Myocyte (in vitro differentiated cells): ENCODE measurements around the gene LAIR1. TPM values are rescaled to one million over a fixed set of nuclear protein-coding genes. Genes with fewer than 3 reads are reported as not detected.
"Not testable (repeated sequence)": the region's sequence is repeated elsewhere in the genome, so short reads cannot be mapped to it uniquely, and the experiment has no call there.

Source experiments
- DNase-seq: peaks from one replicate; pipeline ENCODE4 v3.0.0-alpha.2; 2012; ENCODE audit warnings: low read depth
- polyA plus RNA-seq: library from polyadenylated mRNA; unstranded; fragments of >200 nt; gene quantifications from one replicate; pipeline ENCODE4 v1.2.1, GENCODE V29; 2012; ENCODE audit warnings: missing spikeins
- total RNA-seq: library from RNA; depleted of rRNA; stranded (reverse); fragments of >200 nt; gene quantifications from 2 replicates; pipeline ENCODE4 v1.2.3, GENCODE V29; 2014

LAIR1 gene, protein sequence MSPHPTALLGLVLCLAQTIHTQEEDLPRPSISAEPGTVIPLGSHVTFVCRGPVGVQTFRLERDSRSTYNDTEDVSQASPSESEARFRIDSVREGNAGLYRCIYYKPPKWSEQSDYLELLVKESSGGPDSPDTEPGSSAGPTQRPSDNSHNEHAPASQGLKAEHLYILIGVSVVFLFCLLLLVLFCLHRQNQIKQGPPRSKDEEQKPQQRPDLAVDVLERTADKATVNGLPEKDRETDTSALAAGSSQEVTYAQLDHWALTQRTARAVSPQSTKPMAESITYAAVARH
- total RNA-seq: not detected in 2 replicates
- not detected for polyA plus RNA-seq

DNA sequence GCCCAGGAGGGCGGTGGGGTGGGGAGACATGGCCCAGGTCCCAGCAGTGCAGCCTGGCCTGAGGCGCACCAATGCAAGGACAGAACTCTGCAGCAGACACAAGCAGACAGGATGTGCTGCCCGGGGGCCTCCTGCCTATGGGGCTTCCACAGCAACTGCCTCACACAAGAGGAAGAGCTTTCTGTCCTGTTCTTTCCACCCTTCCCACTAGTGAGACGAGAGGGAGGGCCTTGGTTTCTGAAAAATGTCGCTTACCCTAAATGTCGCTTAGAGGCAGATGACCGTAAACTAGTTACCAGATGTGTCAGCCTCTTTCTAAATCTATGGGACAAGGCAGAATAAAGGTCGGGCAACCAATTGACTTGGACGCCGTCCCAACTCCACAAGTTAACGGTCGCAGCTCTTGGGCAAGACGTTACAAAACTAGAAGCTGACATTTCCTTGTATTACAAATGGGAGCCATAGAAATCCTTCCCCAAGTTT lies at the start of gene LAIR1:
TSS of gene LAIR1 (minus strand) at position 157 of the 483 bp plus-strand sequence. CDS start at position 30, 127 bp downstream.
- DNase-seq: no peak

DNA sequence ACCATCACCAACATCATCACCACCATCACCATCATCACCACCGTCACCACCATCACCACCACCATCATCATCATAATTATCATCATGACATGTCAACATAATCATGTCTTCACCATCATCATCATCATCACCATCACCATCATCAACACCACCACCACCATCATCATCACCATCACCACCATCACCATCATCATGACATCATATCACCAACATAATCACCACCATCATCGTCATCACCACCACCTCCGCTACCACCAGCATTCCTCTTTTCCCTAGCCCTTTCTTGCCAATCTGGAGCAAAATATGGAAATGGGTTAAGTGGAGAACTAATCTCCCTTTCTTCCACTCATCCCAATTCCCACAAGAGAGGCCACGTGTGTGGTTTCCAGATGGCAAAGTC lies 49.4 kb upstream of the LAIR1 start:
- DNase-seq: no peak

DNA sequence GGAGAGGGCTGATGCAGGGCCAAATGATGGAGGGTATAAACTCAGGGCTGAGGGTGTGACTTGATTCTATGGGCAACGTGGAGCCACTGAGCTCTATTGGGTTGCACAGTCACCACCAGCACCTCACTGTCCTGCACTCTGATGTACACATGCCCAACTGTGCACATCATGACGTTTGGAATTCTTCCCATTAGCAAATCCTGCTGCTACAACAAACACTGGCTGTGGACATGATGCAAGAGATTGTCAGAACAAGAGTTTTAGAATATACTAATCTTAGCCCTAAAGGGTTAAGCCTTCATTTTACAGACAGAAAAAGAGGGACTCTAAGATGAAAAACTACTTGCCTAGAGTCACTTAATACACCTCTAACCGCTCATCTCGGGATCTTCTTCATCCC lies 48.1 kb upstream of the LAIR1 start:
- DNase-seq: no peak

DNA sequence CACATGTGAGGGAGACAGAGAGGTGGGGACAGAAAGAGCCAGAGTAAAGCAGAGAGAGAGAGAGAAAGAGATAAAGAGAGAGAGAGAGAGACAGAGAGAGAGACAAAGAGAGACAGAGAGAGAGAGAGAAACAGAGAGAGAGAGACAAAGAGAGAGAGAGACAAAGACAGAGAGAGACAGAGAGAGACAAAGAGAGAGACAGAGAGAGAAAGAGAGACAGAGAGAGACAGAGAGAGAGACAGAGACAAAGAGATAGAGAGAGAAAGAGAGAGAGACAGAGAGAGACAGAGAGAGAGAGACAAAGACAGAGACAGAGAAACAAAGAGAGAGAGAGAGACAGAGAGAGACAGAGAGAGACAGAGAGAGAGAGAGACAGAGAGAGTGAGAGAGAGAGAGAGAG lies 46.3 kb upstream of the LAIR1 start:
- no peak for DNase-seq

DNA sequence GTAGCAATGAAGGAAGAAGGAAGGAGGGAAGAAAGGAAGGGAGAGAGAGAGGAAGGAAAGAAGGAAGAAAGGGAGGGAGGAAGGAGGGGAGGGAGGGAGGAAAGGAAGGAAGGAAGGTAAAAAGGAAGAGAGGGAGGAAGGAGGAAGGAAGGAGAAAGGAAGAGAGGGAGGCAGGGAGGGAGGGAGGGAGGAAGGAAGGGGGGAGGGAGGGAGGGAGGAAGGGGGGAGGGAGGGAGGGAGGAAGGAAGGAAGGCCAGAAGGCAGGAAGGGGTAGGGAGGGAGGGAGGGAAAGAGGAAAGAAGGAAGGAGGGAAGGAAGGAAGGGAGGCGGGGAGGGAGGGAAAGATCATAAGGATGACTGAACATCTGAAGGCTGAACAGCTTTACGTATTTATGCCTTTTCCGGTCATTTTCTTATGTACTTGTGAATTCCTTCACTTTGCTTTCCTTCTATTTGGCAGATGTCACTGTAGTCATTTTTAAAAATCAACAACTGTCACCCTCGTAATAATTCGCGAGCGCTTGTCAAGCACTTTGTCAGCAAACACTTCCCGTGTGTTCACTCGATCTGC lies 43.8 kb upstream of the LAIR1 start:
- DNase-seq: no peak

DNA sequence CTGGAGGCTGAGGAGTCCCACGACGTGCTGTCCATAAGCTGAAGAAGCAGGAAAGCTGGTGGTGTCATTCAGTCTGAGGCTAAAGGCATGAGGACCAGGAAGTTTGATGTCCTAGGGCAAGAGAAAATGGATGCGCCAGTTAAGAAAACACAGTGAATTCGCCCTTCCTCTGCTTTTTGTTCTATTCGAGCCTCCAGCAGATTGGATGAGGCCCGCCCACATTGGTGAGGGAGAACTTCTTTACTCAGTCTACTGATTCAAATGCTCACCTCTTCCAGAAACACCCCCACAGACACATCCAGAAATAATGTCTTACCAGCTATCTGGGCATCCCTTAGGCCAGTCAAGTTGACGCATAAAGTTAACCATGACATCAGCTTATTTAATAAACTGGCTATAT lies 43.0 kb upstream of the LAIR1 start:
- no peak for DNase-seq

DNA sequence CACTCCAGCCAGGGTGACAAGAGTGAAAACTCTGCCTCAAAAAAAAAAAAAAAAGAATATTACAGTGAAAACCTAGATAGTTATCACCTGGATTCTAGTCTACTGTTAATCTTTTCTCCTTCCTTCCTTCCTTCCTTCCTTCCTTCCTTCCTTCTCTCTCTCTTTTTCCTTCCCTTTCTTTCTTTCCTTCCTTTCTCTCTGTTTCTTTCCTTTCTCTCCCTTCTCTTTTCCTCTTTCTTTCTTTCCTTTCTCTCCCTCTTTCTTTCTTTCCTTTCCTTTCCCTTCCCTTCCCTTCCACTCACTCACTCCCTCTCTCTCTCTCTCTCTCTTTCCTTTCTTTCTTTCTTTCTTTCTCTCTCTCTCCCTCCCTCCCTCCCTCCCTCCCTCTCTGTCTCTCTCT lies 40.9 kb upstream of the LAIR1 start:
- DNase-seq: no peak

DNA sequence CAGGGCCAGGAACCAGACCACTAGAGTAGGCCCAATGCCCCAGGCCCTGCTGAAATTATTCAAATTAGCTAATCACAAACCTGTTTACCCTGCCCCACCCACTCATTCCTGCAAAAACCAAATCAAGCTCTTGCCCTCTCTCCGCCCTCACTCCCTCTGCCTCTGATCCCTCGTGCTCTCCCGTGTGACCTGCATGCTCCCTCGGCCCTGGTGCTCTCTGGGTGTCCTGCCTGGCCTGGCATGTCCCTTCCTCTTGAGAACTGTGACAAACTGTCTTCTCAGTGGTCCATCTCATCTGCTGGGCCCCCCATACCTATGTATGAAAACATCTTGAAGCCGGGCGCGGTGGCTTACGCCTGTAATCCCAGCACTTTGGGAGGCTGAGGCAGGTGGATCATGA lies 38.3 kb upstream of the LAIR1 start:
- no peak for DNase-seq

DNA sequence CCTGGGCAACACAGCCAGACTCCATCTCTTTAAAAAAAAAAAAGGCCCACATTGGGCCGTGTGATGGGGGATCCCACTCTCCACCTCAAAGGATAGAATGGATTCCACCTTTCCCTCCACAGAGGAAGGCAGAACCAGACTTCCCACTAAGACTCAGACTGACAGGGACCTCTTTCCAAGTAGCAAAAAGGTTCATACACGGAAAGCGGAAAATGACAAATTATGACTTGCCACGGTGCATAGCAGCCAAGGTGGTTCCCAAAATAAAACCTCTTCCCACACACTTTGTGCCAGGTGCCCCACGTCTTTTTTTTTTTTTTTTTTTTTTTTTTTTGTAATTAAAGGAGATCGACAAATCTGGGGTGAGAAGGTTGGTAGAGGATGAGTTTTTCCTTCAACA lies 36.2 kb upstream of the LAIR1 start:
- DNase-seq: no peak

DNA sequence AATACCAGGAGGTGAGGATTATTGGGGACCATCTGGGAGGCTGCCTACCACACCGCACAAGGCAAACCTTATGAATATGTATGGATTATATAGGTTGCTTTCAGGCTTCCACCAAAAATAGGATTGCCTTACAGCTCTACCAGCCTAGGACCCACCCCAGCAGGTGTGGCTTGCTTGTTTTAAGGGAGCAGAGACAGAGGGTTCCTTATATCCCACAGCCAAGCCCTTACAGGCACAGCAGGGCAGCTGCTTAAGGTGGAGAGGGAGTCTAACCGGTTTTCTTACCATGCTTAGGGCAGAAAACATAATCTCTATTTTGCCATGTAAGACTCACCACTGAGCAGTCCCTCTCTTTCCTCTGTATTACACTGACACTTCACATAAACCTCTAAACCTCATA lies 34.5 kb upstream of the LAIR1 start:
- DNase-seq: no peak

DNA sequence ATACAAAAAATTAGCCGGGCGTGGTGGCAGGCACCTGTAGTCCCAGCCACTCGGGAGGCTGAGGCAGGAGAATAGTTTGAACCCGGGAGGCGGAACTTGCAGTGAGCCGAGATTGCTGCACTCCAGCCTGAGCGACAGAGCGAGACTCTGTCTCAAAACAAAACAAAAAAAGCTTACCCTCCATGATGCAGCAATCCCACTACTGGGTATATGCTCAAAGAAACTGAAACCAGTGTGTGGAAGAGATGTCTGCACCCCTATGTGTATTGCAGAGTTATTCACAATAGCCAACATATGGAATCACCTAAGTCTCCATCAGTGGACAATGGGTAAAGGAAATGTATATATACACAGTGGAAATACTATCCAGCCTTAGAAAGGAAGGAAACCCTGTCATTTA lies 31.0 kb upstream of the LAIR1 start:
- no peak for DNase-seq

DNA sequence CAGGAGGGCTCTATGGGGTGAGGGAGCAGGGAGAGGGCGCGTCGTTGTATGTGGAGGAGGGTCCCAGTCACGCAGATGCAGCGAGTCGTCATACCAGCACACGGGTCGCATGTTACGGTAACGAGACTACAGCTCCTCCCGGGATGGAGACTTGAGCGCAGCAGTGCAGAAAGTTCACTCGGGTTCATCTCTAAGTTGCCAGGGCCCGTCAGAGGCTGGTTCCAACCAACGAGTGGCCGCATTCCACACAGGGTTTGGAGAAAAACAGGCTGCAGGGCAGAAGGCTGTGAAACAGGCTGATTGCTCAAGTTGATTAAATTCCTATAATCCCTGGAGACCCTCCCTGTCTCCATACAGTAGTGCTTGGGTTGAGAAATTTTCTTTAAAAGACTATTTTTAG lies 28.6 kb upstream of the LAIR1 start:
- DNase-seq: no peak

DNA sequence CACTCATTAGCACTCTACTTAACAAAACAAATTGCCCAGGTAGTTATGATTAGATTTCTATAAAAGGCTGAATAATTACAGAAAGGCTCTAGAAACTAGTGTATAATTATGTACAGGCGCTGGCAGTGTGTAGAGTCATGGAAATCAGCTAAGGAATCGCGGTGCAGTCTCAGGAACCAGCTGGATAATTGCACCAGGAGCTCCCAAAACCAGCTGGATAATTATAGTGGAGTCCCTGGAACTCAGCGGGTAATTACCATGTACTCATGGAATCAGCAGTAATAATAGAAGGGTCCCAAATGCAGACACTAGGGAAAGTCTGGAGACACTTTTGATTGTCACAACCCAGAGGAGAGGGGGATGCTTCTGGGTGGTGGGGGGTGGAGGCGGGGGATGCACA lies 27.4 kb upstream of the LAIR1 start:
- no peak for DNase-seq

DNA sequence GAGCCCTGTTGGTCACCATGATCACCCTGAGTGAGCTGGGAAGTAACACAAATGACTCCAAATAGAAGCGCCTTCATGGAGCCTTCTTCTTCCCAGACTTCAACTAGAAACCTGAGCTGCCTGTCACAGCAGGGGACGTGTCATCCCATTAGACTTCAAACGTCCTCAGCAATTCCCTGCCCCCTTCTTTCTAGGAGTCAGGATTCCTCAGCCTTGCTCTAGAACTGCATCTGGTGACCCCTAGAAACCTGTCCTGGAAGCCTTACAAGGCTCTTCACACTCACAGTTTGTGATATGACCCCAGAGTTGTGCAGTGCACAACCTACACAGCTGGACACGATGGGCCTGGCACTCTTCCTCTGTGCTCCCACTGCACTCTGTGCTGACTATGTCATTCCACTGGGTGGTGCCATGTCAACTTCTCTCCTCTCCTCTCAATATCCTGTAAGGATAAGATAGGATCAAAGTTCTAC lies 26.9 kb upstream of the LAIR1 start:
- DNase-seq: no peak

DNA sequence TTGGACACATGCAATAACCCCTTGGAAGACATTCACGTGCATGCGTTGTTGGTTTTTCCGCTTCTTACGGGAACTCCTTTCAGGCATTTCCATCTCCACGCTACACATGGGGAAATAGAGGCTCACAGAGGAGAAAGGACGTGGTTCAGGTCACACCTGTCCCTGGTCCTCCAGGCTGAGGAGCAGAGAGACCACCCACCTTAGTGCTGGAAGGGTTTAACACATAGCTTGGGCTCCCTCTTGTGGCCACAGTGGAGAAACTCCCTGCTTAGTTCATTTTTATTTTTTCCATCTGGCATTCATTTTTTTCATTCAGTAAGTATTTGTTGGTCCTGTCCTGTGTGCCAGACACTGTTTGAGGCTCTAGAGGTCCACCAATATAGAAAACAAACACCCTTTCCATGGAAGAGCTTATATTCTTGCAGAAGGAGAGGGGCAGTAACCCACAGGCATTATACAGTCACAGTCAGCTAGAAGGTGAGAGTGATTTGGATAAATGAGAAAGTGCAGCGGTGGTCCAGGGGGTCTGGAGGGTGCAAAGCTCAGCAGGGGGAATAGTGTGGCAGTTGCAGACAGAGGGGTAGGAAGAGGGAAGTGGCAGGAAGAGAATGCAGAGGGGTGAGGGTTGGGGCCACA lies 26.3 kb upstream of the LAIR1 start:
- peak; percentile 73 for DNase-seq

DNA sequence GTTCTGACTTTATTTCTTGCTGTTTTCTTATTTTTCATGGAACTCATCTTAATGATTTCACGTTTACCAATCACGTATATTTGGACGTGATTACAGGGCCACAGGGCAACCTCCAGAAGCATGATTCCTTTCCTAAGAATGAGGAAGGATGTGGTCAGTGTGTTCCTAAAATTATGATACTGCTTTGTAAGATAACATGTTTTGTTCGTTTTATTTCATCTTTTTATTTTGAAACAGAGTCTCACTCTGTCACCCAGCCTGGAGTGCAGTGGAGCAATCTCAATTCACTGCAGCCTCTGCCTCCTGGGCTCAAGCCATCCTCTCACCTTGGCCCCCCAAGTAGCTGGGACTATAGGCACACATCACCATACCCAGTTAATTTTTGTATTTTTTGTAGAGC lies 24.8 kb upstream of the LAIR1 start:
- DNase-seq: no peak

DNA sequence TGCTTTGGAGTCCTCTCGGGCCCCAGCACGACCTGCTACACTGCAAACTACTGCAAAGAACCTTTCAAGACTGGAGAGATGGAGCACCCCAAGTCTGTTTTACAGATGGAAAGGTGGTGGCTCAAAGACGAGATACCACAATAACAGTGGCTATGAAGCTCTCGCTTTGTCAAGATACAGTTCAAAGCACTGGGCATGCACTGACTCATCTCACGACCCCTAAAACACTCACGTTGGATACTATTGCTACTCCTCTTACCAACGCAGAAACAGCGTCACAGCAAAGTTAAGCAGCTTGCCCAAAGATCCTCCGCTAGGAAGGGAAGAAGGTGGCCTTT lies 24.0 kb upstream of the LAIR1 start:
- no peak for DNase-seq

DNA sequence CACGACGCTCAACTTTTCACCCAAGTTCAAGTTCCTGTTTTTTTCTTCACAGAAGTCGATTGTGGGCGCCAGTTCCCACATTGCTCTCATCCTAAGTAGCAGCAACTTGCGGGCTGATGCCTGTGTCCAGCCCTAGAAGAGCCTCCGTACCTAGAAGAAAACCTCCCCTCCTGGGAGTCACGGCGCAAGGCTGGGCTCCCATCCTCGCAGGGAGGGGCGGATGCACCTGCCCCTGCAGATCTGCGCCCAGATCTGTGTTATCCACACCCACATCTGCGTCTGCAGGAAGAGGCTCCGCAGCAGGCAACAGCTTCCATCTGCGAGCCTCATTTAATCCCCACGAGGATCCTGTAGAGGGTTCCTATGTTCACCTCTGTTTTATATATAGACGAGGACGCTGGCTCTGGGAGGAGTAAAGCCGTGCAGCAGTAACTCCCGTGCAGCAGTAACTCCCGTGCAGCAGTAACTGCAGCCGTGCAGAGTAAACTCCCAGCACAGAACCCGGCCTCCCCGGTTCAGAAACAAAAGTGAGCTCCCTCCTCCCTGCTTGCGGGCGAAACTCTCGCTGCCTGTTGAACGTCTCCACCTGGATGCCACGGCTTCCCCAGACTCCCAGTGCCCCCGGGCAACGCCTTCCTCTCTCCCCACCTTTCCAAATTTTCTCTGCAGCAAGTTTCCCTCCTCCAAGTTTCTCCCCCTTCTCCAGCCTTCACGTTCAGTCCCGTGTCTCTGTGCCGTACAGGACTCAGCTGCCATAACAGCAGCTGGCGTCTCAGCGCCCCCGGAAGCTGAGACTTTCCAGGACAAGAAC lies 23.5 kb upstream of the LAIR1 start:
- peak; percentile 16 for DNase-seq

DNA sequence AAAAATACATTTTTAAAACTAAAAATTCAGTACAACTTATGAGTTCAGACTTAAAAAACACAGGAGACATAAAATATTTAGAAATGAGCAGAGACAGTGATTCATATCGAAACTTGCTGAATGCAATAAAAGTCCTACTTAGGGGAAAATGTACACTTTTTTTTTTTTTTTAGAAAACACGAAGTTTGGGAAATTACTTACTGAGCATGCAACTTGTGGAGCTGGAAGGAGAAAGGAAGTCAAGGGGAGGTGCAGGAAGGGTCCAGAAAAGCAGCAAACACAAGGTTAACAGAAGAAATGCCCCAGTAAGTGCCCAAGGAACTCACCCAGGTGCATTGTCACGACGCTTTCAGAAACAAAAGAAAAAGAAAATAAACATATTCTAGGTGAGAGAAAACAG lies 18.6 kb upstream of the LAIR1 start:
- no peak for DNase-seq

DNA sequence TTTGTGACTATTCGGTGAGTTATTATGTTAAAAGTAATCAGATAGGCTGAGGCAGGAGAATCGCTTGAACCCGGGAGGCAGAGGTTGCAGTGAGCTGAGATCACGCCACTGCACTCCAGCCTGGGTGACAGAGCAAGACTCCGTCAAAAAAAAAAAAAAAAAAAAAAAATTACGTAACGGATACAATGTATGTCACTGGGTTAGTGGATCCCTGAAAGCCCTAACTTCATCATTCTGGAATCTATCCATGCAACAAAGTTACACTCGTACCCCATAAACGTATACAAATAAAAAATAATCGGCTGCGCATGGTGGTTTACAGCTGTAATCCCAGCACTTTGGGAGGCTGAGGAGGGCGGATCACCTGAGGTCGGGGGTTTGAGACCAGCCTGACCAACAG lies 17.3 kb upstream of the LAIR1 start:
- not testable (repeated sequence) for DNase-seq

DNA sequence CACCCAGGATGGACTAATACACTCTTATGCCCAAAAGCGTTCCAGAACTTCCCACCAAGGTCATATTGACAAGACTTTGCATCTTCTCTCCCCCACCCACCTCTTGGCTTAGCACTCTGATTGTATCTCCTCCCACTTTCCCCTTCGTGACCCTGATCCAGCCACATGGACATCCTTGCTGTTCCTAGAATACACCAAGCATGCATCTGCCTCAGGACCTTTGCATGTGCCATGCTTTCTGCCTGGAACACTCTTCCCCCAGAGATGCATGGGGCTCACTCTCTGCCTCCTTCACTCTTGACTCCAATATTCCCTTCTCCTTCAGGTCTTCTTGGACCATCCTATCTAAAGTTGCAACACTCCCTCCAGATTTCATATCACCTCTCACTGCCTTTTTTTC lies 16.2 kb upstream of the LAIR1 start:
- no peak for DNase-seq

DNA sequence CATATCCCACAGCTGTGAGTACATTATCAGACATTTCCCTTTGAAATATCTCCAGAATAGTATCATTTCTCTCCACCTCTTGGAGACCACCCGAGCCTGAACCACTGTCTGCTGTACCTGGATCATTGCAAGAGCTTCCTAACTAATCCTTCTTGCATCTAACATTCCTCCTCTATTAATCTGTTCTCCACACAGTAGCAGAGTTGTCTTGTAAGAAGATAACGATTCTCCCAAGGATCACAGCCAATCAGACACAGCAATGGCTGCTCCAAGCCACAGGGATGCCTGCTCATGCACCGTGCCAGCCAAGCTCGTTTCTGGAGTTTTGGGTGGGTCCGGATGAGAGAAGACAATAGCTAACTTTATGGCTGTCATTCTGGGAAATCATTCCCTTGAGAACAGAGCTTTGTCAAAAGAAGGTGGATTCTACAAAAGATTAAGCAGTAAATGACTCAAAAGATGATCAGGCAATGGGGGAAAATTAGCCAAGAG lies 14.5 kb upstream of the LAIR1 start:
- DNase-seq: no peak
